Nephron progenitor cell (in vitro differentiated cells): ENCODE measurements around the gene RXFP1.
A peak's percentile ranks its signal among the peaks of the same experiment; 100 is the strongest.

Experiments
- DNase-seq: peaks from one replicate; pipeline ENCODE4 v3.0.0; 2021
- H3K27ac Mint-ChIP-seq: 2 replicates; pipeline ENCODE4 v1.8.0; 2021; ENCODE audit warnings: mild to moderate bottlenecking, moderate library complexity, mixed read lengths
- H3K27me3 Mint-ChIP-seq: 2 replicates; pipeline ENCODE4 v1.8.0; 2021; ENCODE audit warnings: mild to moderate bottlenecking, low read depth, mixed read lengths; ENCODE audit not compliant: poor library complexity
- H3K36me3 Mint-ChIP-seq: 2 replicates; pipeline ENCODE4 v1.8.0; 2021; ENCODE audit warnings: low read depth, mixed read lengths
- H3K4me1 Mint-ChIP-seq: 2 replicates; pipeline ENCODE4 v1.8.0; 2021; ENCODE audit warnings: mixed read lengths
- H3K4me3 Mint-ChIP-seq: 2 replicates; pipeline ENCODE4 v1.8.0; 2021; ENCODE audit warnings: mild to moderate bottlenecking, moderate library complexity, mixed read lengths
- H3K9me3 Mint-ChIP-seq: 2 replicates; pipeline ENCODE4 v1.8.0; 2021; ENCODE audit warnings: mild to moderate bottlenecking, moderate library complexity, mixed read lengths
- CTCF ChIP-seq: fragments of 200-600 bp; sonication (generic); IDR thresholded peaks from 2 replicates; pipeline ENCODE4 v1.5.0; 2021; ENCODE audit warnings: antibody characterized with exemption

The RXFP1 gene

DNA sequence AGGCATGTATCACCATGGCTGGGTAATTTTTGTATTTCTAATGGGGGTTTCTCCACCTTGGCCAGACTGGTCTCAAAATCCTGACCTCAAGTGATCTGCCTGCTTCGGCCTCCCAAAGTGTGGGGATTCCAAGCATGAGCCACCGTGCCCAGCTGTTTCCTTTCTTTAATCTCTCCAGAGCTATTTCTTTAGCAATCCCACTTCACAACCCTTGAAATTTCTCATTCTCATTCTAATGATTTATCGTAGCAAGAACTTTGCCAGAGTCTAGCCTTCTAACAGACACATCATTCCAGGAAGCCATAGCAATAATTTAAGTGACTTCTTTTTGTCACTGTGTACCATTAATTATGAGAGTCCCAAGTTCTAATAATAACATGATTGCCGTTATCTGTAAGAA, 68.6 kb downstream of the RXFP1 start:
- Mint-ChIP-seq H3K4me3 (no peak overlapping the region), H3K36me3 (no peaks in the 10 kb centered on the region), H3K27me3 (no peaks in the 10 kb centered on the region), H3K4me1 (no peaks in the 10 kb centered on the region), H3K9me3 (no peaks in the 10 kb centered on the region), H3K27ac (peak overlapping the region; percentile 20)
- TF ChIP-seq CTCF, result no peak
- DNase-seq, result no peak

DNA sequence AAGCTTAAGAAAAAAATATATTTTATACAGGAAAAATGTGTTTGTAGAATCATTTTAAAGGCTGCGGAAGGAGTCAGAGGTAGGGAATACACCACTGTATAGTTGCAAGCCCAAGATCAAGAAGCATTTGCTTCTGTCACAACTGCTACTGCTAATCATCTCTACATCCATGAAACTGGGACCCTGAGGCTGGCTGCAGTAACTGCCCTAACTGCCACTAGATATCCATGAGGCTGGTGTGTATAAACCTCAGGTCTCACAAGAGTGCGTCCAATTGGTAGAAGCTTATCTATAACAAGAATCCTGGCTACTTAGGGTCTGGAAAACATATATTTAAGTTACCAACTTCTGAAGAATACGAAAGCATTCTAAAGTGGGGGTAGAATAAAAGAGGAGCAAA, 69.1 kb downstream of the RXFP1 start:
- Mint-ChIP-seq H3K27me3 (no peaks in the 10 kb centered on the region), H3K27ac (no peak overlapping the region), H3K4me3 (no peak overlapping the region), H3K4me1 (no peaks in the 10 kb centered on the region), H3K36me3 (no peaks in the 10 kb centered on the region), H3K9me3 (no peaks in the 10 kb centered on the region)
- no peak for DNase-seq
- TF ChIP-seq CTCF, result no peak

GRCh38 chr4:158597879-158598596, 76.4 kb downstream of the RXFP1 start:
- H3K27ac Mint-ChIP-seq, result no peak overlapping the region
- no peaks in the 10 kb centered on the region for H3K27me3 Mint-ChIP-seq
- H3K36me3 Mint-ChIP-seq, result no peaks in the 10 kb centered on the region
- no peaks in the 10 kb centered on the region for H3K4me1 Mint-ChIP-seq
- TF ChIP-seq CTCF, result no peak
- no peak overlapping the region for H3K4me3 Mint-ChIP-seq
- no peaks in the 10 kb centered on the region for H3K9me3 Mint-ChIP-seq
- DNase-seq, result no peak

DNA sequence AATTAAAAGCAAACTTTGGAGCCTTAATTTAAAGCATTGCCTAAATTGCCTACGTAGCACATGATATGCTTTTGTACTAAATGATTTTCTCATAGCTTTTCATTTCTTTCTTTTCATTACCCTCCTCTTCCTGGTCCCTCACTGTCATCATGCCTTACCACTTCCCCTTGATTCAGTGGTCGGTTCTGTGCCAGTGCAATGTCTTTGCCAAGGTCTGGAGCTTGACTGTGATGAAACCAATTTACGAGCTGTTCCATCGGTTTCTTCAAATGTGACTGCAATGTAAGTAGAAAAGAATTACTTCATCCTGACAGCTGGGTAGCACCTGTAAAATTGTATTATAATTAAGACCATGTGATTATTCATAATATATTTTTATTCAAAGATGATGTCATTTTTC, 77.5 kb downstream of the RXFP1 start:
- no peaks in the 10 kb centered on the region for H3K4me1 Mint-ChIP-seq
- H3K36me3 Mint-ChIP-seq, result no peaks in the 10 kb centered on the region
- no peak overlapping the region for H3K27ac Mint-ChIP-seq
- no peak overlapping the region for H3K4me3 Mint-ChIP-seq
- no peak for TF ChIP-seq CTCF
- no peaks in the 10 kb centered on the region for H3K27me3 Mint-ChIP-seq
- no peaks in the 10 kb centered on the region for H3K9me3 Mint-ChIP-seq
- no peak for DNase-seq

GRCh38 chr4:158599765-158600498, 78.2 kb downstream of the RXFP1 start:
- H3K36me3 Mint-ChIP-seq, result no peaks in the 10 kb centered on the region
- H3K27ac Mint-ChIP-seq, result no peak overlapping the region
- H3K9me3 Mint-ChIP-seq, result no peaks in the 10 kb centered on the region
- no peaks in the 10 kb centered on the region for H3K27me3 Mint-ChIP-seq
- TF ChIP-seq CTCF, result no peak
- H3K4me1 Mint-ChIP-seq, result no peaks in the 10 kb centered on the region
- DNase-seq, result no peak
- H3K4me3 Mint-ChIP-seq, result no peak overlapping the region

DNA sequence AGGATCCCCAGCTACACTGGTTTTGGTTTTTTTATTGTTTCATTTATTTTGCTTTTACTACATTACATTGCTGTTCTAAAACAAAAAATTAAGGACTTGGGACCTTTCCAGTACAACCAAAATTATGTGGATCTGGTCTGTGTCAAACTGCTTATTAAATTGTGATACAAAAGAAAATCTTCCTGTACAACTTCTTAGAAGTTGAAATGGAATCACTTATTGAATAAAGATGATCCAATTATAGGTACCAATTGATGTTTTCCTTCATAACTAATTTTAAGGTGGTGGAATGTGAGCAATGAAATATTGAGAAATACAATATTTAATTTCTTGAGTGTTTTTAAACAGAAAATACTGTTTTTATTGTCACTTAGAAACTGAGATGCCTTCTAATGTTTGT, 82.7 kb downstream of the RXFP1 start:
- no peak for TF ChIP-seq CTCF
- Mint-ChIP-seq H3K27ac (no peak overlapping the region), H3K4me3 (no peak overlapping the region), H3K4me1 (no peaks in the 10 kb centered on the region), H3K9me3 (no peaks in the 10 kb centered on the region), H3K36me3 (no peaks in the 10 kb centered on the region), H3K27me3 (peaks cover 4% of the 10 kb centered on the region)
- no peak for DNase-seq
